Heart left ventricle (tissue), 13 donors: ENCODE measurements around the gene CRCP.

Experiments used
- CTCF ChIP-seq, 12 donors: fragments of 200-600 bp; sonication (generic) in 4 of 12; IDR thresholded peaks; one replicate each; pipeline versions ENCODE4 v1.5.0 to v1.8.0; 2018 to 2022; ENCODE audit warnings: antibody characterized with exemption in 12 of 12, mild to moderate bottlenecking in 5 of 12
- POLR2A ChIP-seq, 2 donors: fragments of 450-650 bp; IDR thresholded peaks; one replicate each; pipeline ENCODE4 v1.6.1; 2017; ENCODE audit warnings: antibody characterized with exemption in 2 of 2, mild to moderate bottlenecking in 2 of 2, moderate library complexity in 2 of 2
- donor health status: ischemic (EF 13 %, LVEDD 7.1; RV severe dilation, severe dysfunction).
- donor health status: DM: no; HTN: yes; CAD: no.
- donor health status: DM: no; HTN: no; CAD: no.
- donor health status: ischemic (EF 25% LVEDD 6.9; RV normal size, moderate dysfunction).
- donor health status: ischemic (EF 25% LVEDD 5.7; RV mildly dilated, moderate dysfunction).
- donor health status: ischemic (EF 35%, LVEDD 5.7; RV mildly dilated, moderate dysfunction).
- donor health status: nonischemic (EF 11% LVEDD 7.7; RV severe dilation, severe dysfunction).
- donor health status: DM: yes; HTN: yes; CAD: no.
- donor health status: PGD.
- donor health status: ischemic (EF 29% LVEDD 5.4; RV normal size, mild dysfunction).
- donor health status: nonischemic (EF 23%, LVEDD 6.1; RV moderate dilation, normal function).

DNA sequence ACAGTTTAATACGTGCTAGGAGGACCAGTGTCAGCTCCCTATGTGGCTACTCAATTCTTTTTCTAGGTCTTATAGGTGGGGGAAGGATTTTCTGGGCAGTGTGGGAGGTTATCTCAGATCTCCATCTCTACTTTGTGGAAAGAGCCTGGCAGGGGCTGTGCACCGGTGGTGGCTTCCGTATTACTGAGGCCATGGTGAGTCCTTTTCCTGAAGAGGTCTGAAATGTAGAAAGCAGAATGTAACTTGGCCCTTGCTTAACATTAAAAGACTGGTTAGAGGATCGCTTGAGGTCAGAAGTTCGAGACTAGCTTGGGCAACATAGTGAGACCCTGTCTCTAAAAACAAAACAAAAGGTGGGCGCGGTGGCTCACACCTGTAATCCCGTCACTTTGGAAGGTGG, 87.8 kb downstream of the CRCP start:
- TF ChIP-seq CTCF (IDR thresholded peaks at IDR 0.05) = no peak
- TF ChIP-seq POLR2A (IDR thresholded peaks at IDR 0.05) = no peak
